NCI-H2029 (cell line): ENCODE results near the gene AHDC1.
A peak's percentile ranks its signal among the peaks of the same experiment; 100 is the strongest.

Source experiments
- DNase-seq: peaks from one replicate; lab custom pipeline; 2025; lab: John Stamatoyannopoulos, UW

Gene AHDC1

GRCh38 chr1:27584453-27584852 is 19.5 kb downstream of the AHDC1 start:
- DNase-seq: no peak

- DNase-seq: no peak
Observed at GRCh38 chr1:27583479-27583878, 20.5 kb downstream of the AHDC1 start.

GRCh38 chr1:27581823-27582243 is 22.1 kb downstream of the AHDC1 start:
- DNase-seq: no peak

GRCh38 chr1:27577504-27578188 is 26.3 kb downstream of the AHDC1 start:
- DNase-seq: no peak

- DNase-seq: no peak
Observed at GRCh38 chr1:27576806-27577227, 27.1 kb downstream of the AHDC1 start.

GRCh38 chr1:27575840-27576331 is 28.1 kb downstream of the AHDC1 start:
- peak; percentile 26 for DNase-seq

GRCh38 chr1:27574871-27575831 is 28.8 kb downstream of the AHDC1 start:
- DNase-seq: peak; percentile 88

GRCh38 chr1:27574001-27574781 is 29.8 kb downstream of the AHDC1 start:
- no peak for DNase-seq

- DNase-seq: no peak
Observed at GRCh38 chr1:27572679-27573426, 31.1 kb downstream of the AHDC1 start.

- no peak for DNase-seq
Observed at GRCh38 chr1:27572019-27572678, 31.8 kb downstream of the AHDC1 start.

- DNase-seq: no peak
Observed at GRCh38 chr1:27571439-27572018, 32.4 kb downstream of the AHDC1 start.

GRCh38 chr1:27570784-27571183 is 33.2 kb downstream of the AHDC1 start:
- DNase-seq: no peak

GRCh38 chr1:27570356-27570755 is 33.6 kb downstream of the AHDC1 start:
- DNase-seq: no peak

- DNase-seq: no peak
Observed at GRCh38 chr1:27569506-27570291, 34.2 kb downstream of the AHDC1 start.

GRCh38 chr1:27569088-27569460 is 34.9 kb downstream of the AHDC1 start:
- DNase-seq: no peak

GRCh38 chr1:27568300-27569087 is 35.5 kb downstream of the AHDC1 start:
- DNase-seq: peak; percentile 93

- no peak for DNase-seq
Observed at GRCh38 chr1:27567971-27568299, 36.0 kb downstream of the AHDC1 start.

GRCh38 chr1:27567146-27567526 is 36.8 kb downstream of the AHDC1 start:
- DNase-seq: no peak
